Peyer's patch (tissue), 4 donors: Measurements from ENCODE around the gene MORF4L1.

Experiments
- CTCF ChIP-seq, 6 experiments: fragments of 450-650 bp in 4 of 6; fragments of 200-600 bp in 2 of 6; sonication (generic) in 1 of 6; IDR thresholded peaks; one replicate each; pipeline ENCODE4 v1.5.1; 2017 to 2019; ENCODE audit warnings: antibody characterized with exemption in 6 of 6, mild to moderate bottlenecking in 3 of 6, moderate library complexity in 1 of 6
- POLR2A ChIP-seq, 2 donors: fragments of 450-650 bp; IDR thresholded peaks; one replicate each; pipeline ENCODE4 v1.5.1; 2017; ENCODE audit warnings: antibody characterized with exemption in 2 of 2, mild to moderate bottlenecking in 2 of 2, moderate library complexity in 2 of 2

GRCh38 chr15:78840661-78841375 is 31.9 kb upstream of the MORF4L1 start:
- TF ChIP-seq CTCF (IDR thresholded peaks at IDR 0.05), result no peak
- no peak for TF ChIP-seq POLR2A (IDR thresholded peaks at IDR 0.05)
